Measurements from ENCODE around the gene LIN54. TPM values are rescaled to one million over a fixed set of nuclear protein-coding genes. Genes with fewer than 3 reads are reported as not detected.

LIN54 gene
- total and polyA plus RNA-seq, 8 donors = 1.2 to 40.3 (median 3.0) TPM

GRCh38 chr4:82886147-82886942 is 124.3 kb downstream of the LIN54 start:
- intact Hi-C loops (cut with DNase I; ENCODE audit: low total_unique reads) = no loop called here
- Histone ChIP-seq H3K4me3 (no peak overlapping the region), H3K27me3 (no peaks in the 10 kb centered on the region), H3K27ac (no peak overlapping the region), H3K36me3 (peaks cover 0 to 10% (median 4%) of the 10 kb centered on the region in 4 donors), H3K9me3 (no peaks in the 10 kb centered on the region), H3K4me1 (peaks cover 16 to 75% (median 54%) of the 10 kb centered on the region in 4 donors)
- WGBS, 5 donors = 15 to 34% (median 22%) methylated on average over 5 of the region's 5 CpGs
- DNase-seq = no peak
- TF ChIP-seq POLR2A (IDR thresholded peaks at IDR 0.05) = no peak
- TF ChIP-seq POLR2AphosphoS5 (IDR thresholded peaks at IDR 0.05) = no peak
- no peak for TF ChIP-seq EP300 (IDR thresholded peaks at IDR 0.05)
- no peak for TF ChIP-seq CTCF (IDR thresholded peaks at IDR 0.05)

- DNase-seq = no peak
- no peaks in the 10 kb centered on the region for H3K27me3 ChIP-seq
- H3K36me3 ChIP-seq = peaks cover 0 to 16% (median 14%) of the 10 kb centered on the region in 4 donors
- no peaks in the 10 kb centered on the region for H3K9me3 ChIP-seq
- peaks cover 16 to 84% (median 55%) of the 10 kb centered on the region in 4 donors for H3K4me1 ChIP-seq
- H3K4me3 ChIP-seq = no peak overlapping the region
- no peak overlapping the region for H3K27ac ChIP-seq
- intact Hi-C loops (cut with DNase I; ENCODE audit: low total_unique reads) = no loop called here
- TF ChIP-seq POLR2A (IDR thresholded peaks at IDR 0.05) = no peak
- TF ChIP-seq POLR2AphosphoS5 (IDR thresholded peaks at IDR 0.05) = no peak
- TF ChIP-seq CTCF (IDR thresholded peaks at IDR 0.05) = no peak
- no peak for TF ChIP-seq EP300 (IDR thresholded peaks at IDR 0.05)
Observed at GRCh38 chr4:82885410-82885809, 125.2 kb downstream of the LIN54 start.

Small RNA genes lying within 50 kb of the gene (small RNA-seq; reads per million reads assigned to genes)
- gene RF00019 = 0 reads per million in 4 donors
- 0 reads per million in 4 donors for gene RNU6-615P

Other genes with a start within 250 kb of the LIN54 start
- gene SCD5, start 212.0 kb downstream of the LIN54 start, total RNA-seq = 10 to 100 TPM in 3 of 5 donors, 1 to 10 TPM in 1, under 1 TPM in 1; 0.58 to 35.9 (median 16.9) TPM
- 10 to 100 TPM in 1 of 3 donors, 1 to 10 TPM in 2; 7.1 to 10.1 (median 9.8) TPM for gene SCD5, start 212.0 kb downstream of the LIN54 start, polyA plus RNA-seq
- 100 to 1,000 TPM in 4 of 5 donors, 10 to 100 TPM in 1; 99.1 to 590 (median 218) TPM for gene SEC31A, start 119.7 kb downstream of the LIN54 start, total RNA-seq
- 10 to 100 TPM; 72.1 to 97.1 (median 72.4) TPM for gene SEC31A, start 119.7 kb downstream of the LIN54 start, polyA plus RNA-seq
- 1 to 10 TPM in 2 of 5 donors, under 1 TPM in 1, not detected in 2; 0.58 to 8.9 (median 8.6) TPM for gene THAP9, start 110.1 kb downstream of the LIN54 start, total RNA-seq
- 1 to 10 TPM; 1.5 to 2.1 (median 1.7) TPM for gene THAP9, start 110.1 kb downstream of the LIN54 start, polyA plus RNA-seq
- gene COPS4, start 24.4 kb upstream of the LIN54 start, total RNA-seq = 100 to 1,000 TPM in 2 of 5 donors, 10 to 100 TPM in 2, 1 to 10 TPM in 1; 1.7 to 302 (median 50.4) TPM
- gene COPS4, start 24.4 kb upstream of the LIN54 start, polyA plus RNA-seq = 10 to 100 TPM; 19.5 to 34.1 (median 22.8) TPM
- gene PLAC8, start 103.9 kb upstream of the LIN54 start, total RNA-seq = 100 to 1,000 TPM in 1 of 5 donors, 10 to 100 TPM in 4; 10.5 to 265 (median 24.9) TPM
- gene PLAC8, start 103.9 kb upstream of the LIN54 start, polyA plus RNA-seq = 100 to 1,000 TPM in 1 of 3 donors, 10 to 100 TPM in 2; 46.9 to 372 (median 47.6) TPM

Data from stomach (tissue), 9 donors.